ENCODE measurements around the gene STARD13.

STARD13 gene

GRCh38 chr13:33134213-33134612 lies 151.3 kb downstream of the STARD13 start:
- no peak for DNase-seq

- DNase-seq = no peak
Observed at GRCh38 chr13:33132644-33133440, 152.7 kb downstream of the STARD13 start.

DNA sequence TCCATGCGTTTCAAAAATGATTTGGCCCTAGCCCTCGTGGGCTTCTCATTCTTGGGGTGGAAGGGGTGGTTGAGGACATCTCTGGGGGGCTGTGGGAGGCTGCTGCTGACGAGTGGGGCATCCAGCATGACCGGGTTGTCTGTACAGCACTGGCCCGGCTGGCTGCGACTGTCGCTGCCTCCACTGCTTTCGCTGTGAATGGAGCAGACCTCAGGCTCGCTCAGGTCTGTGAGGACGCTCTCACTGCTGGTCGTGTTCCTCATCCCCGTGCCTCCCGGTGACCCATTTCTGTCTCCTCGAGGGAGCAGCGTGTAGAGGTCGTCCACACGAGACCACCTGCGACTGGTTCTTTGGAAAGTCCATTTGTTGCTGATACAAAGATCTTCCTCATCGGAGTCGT lies 155.7 kb downstream of the STARD13 start:
- DNase-seq = no peak

DNA sequence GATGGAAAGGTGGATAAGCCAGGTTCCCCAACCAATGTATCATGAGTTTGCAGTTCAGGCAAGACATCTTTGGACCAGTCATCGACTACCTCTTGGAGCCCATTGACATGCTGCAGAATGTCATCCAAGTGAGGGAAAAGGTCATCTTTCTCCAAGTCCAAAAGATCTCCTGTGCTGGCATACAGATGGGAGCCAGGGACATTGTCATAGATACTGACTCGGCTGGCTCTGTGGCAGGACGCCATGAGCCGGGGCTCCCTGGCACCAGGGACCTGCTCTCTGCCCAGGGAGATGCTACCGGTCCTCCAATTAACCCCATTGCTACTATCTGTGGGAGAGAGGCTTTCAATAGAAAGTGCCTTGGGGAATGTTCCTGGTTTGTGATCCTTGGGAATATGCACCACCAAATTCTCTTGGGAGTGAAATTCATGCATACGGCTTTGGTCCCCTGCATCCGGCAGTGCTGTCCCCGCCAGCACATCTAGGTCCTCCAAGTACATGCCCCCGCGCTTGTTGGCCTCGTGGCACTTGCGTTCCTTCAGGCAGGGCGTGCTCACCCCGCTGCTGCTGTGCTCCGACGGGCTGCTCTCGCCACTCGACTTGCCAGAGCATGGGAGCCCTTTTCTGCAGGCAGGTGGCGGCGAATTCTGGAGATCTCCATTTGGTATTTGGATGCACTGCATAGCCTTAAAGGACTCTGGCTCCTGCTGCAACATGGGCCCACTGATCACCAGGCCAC lies 156.3 kb downstream of the STARD13 start:
- DNase-seq = no peak

- no peak for DNase-seq
Observed at GRCh38 chr13:33128134-33128533, 157.4 kb downstream of the STARD13 start.

DNA sequence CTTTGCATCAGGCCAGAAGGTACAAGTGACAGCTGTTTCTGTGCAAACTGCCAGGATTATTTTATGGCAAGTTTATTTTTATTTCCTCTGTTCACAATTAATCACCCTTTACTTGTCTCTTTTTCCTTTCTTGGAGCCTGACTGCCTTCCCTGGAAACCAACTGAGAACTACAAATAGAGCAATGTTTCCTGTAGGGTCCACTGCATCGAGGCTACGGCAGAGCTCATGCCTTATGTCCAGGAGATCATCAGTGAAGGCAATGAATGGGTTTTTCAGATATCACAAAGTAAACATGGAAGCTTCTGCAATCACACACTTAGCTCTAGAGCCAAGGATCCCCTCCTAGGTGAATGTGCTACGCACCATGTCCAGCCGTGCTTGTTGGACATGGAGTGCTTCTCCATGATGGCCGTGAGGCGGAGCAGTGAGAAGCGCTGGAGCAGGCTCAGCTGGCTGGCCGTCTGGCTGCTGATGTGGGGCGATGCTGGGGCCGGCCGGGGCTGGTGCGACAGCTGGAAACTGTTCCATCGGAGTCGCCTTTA lies 158.5 kb downstream of the STARD13 start:
- no peak for DNase-seq

DNA sequence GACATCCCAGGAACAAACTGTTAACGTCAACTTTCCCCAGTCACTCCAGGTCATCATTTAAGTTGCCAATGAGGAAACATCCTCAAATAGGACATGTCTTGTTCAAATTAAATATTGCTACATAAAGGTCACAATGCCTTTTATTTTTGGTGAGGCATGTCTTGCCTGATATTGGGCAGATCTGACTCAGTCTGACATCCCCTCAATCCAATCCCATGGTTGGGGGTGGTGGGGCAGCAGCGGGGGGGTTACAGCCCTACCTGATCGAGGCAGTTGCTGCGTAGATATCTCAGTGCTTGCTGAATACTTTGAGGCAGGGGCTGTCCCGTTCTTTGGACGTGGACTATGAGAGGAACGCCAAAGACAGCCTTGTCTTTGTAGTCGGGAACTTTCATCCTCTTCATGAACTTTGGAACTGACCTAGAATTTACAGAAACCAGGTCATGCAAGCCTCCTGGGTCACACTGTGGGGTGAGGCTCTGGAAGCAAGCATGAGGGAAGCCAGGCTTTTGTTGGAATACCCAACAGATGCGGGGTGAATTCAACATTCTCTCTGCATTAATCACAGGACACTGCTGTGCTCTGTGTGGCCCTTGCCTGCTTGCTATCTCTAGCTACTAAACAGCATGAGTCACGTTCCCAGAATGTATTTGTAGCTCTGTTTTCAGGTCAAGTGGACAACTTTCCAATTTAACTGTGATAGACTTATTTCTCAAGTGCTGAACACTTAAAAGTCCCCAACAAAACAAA lies 159.6 kb downstream of the STARD13 start:
- DNase-seq = no peak

DNA sequence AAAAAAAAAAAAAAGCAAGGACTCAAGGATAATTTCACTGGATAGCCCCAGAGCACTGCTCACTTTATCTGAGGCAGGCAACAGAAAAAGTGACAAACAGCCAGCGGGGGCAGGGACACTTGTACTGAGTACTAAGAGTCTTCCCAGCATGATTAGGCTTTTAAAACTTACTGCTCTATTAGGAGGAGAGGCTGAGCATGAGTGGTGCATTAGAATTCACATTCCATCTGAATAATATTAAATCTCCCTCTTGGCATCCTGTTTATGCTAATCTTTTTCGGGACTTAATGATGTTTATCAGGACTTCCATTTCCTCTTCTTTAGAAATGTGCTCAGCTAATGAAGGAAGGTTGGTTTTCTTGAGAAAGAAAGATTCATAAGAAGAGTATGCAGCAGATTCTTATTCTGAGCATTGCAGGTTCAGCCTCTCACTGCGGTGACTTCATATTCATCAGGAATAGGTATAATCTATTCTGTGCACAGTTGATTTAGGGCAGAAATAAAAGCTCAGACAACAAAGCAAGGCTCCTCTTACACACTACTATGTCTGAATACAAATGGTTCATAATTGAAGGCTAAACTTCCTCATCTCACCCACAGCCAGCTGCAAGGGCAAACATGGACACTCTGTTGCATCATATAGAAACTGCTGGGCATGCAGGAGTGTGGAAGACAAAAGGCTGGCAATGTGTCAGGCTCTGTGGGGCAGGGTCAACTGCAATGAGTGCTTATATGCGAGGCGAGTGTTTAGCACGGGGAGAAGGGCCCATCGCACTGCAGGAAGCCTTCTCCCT lies 162.3 kb downstream of the STARD13 start:
- no peak for DNase-seq

GRCh38 chr13:33119856-33120543 lies 165.6 kb downstream of the STARD13 start:
- no peak for DNase-seq

- DNase-seq = no peak
Observed at GRCh38 chr13:33119022-33119781, 166.4 kb downstream of the STARD13 start.

- DNase-seq = no peak
Observed at GRCh38 chr13:33116321-33117010, 169.1 kb downstream of the STARD13 start.

GRCh38 chr13:33115274-33115673 lies 170.3 kb downstream of the STARD13 start:
- DNase-seq = no peak

DNA sequence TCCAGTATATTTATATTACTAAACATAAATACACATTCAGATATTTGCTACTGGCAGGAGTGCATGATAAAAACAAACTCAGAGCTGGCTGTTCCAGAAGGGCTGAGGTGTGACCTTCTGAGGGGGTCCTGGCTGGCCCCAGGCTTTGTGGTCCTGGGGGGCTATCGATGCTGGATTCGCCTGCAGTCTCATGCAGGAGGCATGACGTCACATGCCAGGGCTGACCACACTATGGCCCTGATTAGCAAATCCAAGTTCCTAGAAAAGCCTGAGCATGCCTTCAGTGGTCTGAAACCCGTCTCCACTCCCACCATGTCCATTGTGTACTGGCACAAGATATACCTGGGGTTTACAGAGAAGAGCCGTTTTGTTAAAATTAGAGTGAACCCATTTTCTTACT lies 171.4 kb downstream of the STARD13 start:
- no peak for DNase-seq

DNA sequence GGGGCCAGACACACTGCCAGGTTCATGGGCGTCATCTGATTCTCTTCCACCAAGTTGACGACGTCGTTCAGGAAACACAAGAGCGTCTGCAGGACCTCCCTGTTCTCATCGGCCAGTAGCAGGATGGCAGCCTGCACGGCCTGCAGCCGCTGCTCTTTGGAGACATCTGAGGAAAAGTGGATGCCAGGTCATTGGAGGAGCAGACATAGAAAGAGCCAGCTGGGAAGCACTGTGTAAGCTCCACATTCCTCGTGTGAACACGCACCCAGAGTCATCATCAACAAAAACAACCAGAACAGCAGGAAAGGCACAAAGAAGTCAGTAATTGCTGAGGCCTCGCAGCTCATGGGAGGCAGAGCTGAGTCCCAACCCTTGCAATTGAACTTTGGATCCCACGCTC lies 172.8 kb downstream of the STARD13 start:
- no peak for DNase-seq

DNA sequence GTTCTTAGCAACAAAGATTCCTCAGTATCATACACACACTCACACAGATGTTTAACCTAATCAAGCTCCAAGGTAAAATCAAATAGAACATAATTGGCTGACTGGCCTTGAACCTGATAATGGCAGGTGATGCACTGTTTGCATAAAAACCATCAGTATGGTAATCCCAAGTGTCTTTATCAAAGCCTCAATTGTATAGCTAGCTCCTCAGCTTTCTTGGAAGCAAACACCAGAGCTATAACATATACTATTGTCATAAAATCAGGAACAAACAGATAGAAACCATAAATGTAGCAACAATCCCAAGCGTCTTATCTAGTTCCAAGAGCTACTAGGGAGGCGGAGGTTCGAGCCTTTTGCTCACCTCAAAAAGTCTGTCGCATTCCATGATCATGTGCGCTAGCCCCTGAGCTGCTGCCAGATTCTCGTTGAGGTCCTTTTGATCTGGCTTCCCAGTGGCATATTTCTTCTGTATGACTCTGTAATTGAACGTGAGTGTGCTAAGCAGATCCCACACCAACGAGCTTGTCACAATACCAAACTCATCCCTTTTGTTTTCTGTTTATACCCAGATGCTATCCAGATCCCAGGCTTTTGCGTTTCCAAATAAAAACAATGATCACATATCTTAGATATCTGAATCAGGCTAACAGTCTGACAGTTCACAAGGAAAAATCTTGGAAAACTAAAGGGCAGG lies 174.0 kb downstream of the STARD13 start:
- DNase-seq = no peak

GRCh38 chr13:33110713-33111413 lies 174.7 kb downstream of the STARD13 start:
- no peak for DNase-seq

DNA sequence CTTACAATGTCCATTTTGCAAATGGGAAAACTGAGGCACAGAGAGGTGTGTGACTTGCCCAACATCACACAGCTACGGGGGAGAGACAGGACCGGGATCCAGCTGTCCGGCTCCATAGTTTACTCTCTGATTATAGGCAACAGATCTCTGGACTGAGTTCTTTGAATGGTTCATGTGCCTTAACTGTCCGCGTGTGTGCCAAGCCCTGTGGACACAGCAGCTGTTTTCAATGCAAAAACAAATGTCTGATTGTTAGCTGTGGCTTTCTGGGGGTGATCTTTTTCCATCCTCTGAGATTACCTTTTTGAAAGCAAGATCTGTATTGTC lies 175.2 kb downstream of the STARD13 start:
- DNase-seq = no peak

GRCh38 chr13:33109801-33110200 lies 175.8 kb downstream of the STARD13 start:
- no peak for DNase-seq

GRCh38 chr13:33109271-33109697 lies 176.3 kb downstream of the STARD13 start:
- no peak for DNase-seq
